Activated T-helper 9 cell treated with anti-CD3 and anti-CD28 coated beads, Interleukin-2, amount 50 U/mL, for 16 hours (primary cell): ENCODE measurements around the gene INSRR.

Experiments used
- DNase-seq: peaks from one replicate; pipeline ENCODE4 v3.0.0-alpha.2; 2020; ENCODE audit warnings: low read depth

Gene INSRR

GRCh38 chr1:156826630-156827029, 32.3 kb downstream of the INSRR start:
- no peak for DNase-seq

- DNase-seq, result no peak
Observed at GRCh38 chr1:156823210-156823790, 35.6 kb downstream of the INSRR start.

GRCh38 chr1:156822680-156823079, 36.2 kb downstream of the INSRR start:
- no peak for DNase-seq

- no peak for DNase-seq
Observed at GRCh38 chr1:156821801-156822200, 37.1 kb downstream of the INSRR start.

GRCh38 chr1:156816561-156817328, 42.2 kb downstream of the INSRR start, which contains the start of gene SH2D2A:
TSS of gene SH2D2A (minus strand) at chr1:156816848. CDS start at chr1:156816708, 140 bp downstream.
- DNase-seq, result peak; percentile 90

GRCh38 chr1:156815961-156816422, 42.9 kb downstream of the INSRR start:
- DNase-seq, result no peak

- DNase-seq, result no peak
Observed at GRCh38 chr1:156815307-156815826, 43.5 kb downstream of the INSRR start.

GRCh38 chr1:156814571-156815260, 44.2 kb downstream of the INSRR start:
- peak; percentile 49 for DNase-seq

GRCh38 chr1:156813750-156814570, 45.0 kb downstream of the INSRR start:
- peak; percentile 62 for DNase-seq

- DNase-seq, result no peak
Observed at GRCh38 chr1:156813298-156813697, 45.6 kb downstream of the INSRR start.

- DNase-seq, result no peak
Observed at GRCh38 chr1:156812293-156812990, 46.5 kb downstream of the INSRR start.

- DNase-seq, result no peak
Observed at GRCh38 chr1:156811168-156811567, 47.7 kb downstream of the INSRR start.

GRCh38 chr1:156809711-156810366, 49.1 kb downstream of the INSRR start:
- DNase-seq, result no peak

GRCh38 chr1:156809281-156809680, 49.6 kb downstream of the INSRR start:
- DNase-seq, result no peak

GRCh38 chr1:156808186-156809030, 50.5 kb downstream of the INSRR start:
- DNase-seq, result no peak

- no peak for DNase-seq
Observed at GRCh38 chr1:156807627-156808026, 51.3 kb downstream of the INSRR start.

- no peak for DNase-seq
Observed at GRCh38 chr1:156806512-156807440, 52.1 kb downstream of the INSRR start.

- DNase-seq, result no peak
Observed at GRCh38 chr1:156805766-156806511, 53.0 kb downstream of the INSRR start.
